ENCODE data around the gene KDSR. TPM values are rescaled to one million over a fixed set of nuclear protein-coding genes. Genes with fewer than 3 reads are reported as not detected.

KDSR gene
- total RNA-seq, 1 experiment from 2014 or later = 26.8 TPM

- no peaks in the 10 kb centered on the region for H3K4me1 ChIP-seq
- no peaks in the 10 kb centered on the region for H3K9me3 ChIP-seq
- DNase-seq = no peak
- CTCF ChIA-PET = no interaction called here
- no peaks in the 10 kb centered on the region for H3K36me3 ChIP-seq (ENCODE audit: control insufficient read depth, insufficient read depth, low read length)
- no peaks in the 10 kb centered on the region for H3K4me1 Mint-ChIP-seq (ENCODE audit: low read depth, unreplicated experiment)
- intact Hi-C loops (cut with micrococcal nuclease; ENCODE audit: unreplicated experiment) = no loop called here
- peaks cover 40% of the 10 kb centered on the region for H3K36me3 Mint-ChIP-seq (ENCODE audit: insufficient read depth, unreplicated experiment)
- H3K4me3 Mint-ChIP-seq (ENCODE audit: unreplicated experiment) = no peak overlapping the region
- H3K4me3 ChIP-seq (ENCODE audit: low read depth, low read length) = no peak overlapping the region
- no peaks in the 10 kb centered on the region for H3K9me3 Mint-ChIP-seq (ENCODE audit: unreplicated experiment)
- H3K27ac Mint-ChIP-seq (ENCODE audit: unreplicated experiment) = no peak overlapping the region
- TF ChIP-seq CTCF (IDR thresholded peaks at IDR 0.05; ENCODE audit: insufficient read depth in 1 of 2, low read depth in 1 of 2, low read length in 1 of 2, severe bottlenecking in 1 of 2, unreplicated experiment in 1 of 2) = no peak
- no peaks in the 10 kb centered on the region for H3K27me3 ChIP-seq (replicated peaks; ENCODE audit: control insufficient read depth, insufficient read depth, low read length)
- POLR2A ChIA-PET = no interaction called here
- BruUV-seq (replicated peaks) = no TSS peak
- H3K27me3 Mint-ChIP-seq (ENCODE audit: insufficient read depth, unreplicated experiment) = no peaks in the 10 kb centered on the region
Observed at GRCh38 chr18:63346031-63346430, 21.0 kb downstream of the KDSR start.

DNA sequence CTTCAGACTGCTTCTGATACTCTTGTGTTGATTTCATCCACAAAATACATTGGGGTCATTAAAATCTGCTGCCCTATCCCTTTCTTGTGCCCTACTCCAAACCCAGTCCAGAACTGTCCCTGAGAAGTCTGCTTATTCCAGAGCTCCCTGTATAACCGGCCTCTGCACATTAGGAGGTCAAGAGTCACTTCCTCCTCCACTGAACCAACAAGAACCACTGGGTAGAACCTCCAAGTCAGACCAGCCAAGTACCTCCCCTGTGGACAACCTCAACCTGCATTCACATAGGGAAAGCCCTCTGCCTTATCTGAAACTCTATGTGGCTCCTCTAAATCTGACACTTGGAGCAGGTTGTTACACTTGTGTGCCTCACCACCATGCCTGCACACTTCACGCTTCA, 22.1 kb downstream of the KDSR start:
- H3K27ac Mint-ChIP-seq (ENCODE audit: unreplicated experiment) = no peak overlapping the region
- Histone ChIP-seq H3K36me3 (ENCODE audit: control insufficient read depth, insufficient read depth, low read length) (no peaks in the 10 kb centered on the region), H3K9me3 (no peaks in the 10 kb centered on the region), H3K4me1 (no peaks in the 10 kb centered on the region), H3K4me3 (ENCODE audit: low read depth, low read length) (no peak overlapping the region), H3K27me3 (replicated peaks; ENCODE audit: control insufficient read depth, insufficient read depth, low read length) (no peaks in the 10 kb centered on the region)
- no peaks in the 10 kb centered on the region for H3K4me1 Mint-ChIP-seq (ENCODE audit: low read depth, unreplicated experiment)
- ChIA-PET CTCF (no interaction called here), POLR2A (no interaction called here)
- H3K9me3 Mint-ChIP-seq (ENCODE audit: unreplicated experiment) = no peaks in the 10 kb centered on the region
- no peak for DNase-seq
- no TSS peak for BruUV-seq (replicated peaks)
- H3K27me3 Mint-ChIP-seq (ENCODE audit: insufficient read depth, unreplicated experiment) = no peaks in the 10 kb centered on the region
- intact Hi-C loops (cut with micrococcal nuclease; ENCODE audit: unreplicated experiment) = loop anchor here (5.0 kb wide), 1 partner anchor 502 kb away; no protein-coding TSS in a partner anchor
- no peak overlapping the region for H3K4me3 Mint-ChIP-seq (ENCODE audit: unreplicated experiment)
- H3K36me3 Mint-ChIP-seq (ENCODE audit: insufficient read depth, unreplicated experiment) = peaks cover 46% of the 10 kb centered on the region
- no peak for TF ChIP-seq CTCF (IDR thresholded peaks at IDR 0.05; ENCODE audit: insufficient read depth in 1 of 2, low read depth in 1 of 2, low read length in 1 of 2, severe bottlenecking in 1 of 2, unreplicated experiment in 1 of 2)

GRCh38 chr18:63344263-63344662, 22.7 kb downstream of the KDSR start:
- Mint-ChIP-seq H3K27ac (ENCODE audit: unreplicated experiment) (no peak overlapping the region), H3K36me3 (ENCODE audit: insufficient read depth, unreplicated experiment) (peaks cover 47% of the 10 kb centered on the region)
- TF ChIP-seq CTCF (IDR thresholded peaks at IDR 0.05; ENCODE audit: insufficient read depth in 1 of 2, low read depth in 1 of 2, low read length in 1 of 2, severe bottlenecking in 1 of 2, unreplicated experiment in 1 of 2) = no peak

More at GRCh38 chr18:63344263-63344662, 22.7 kb downstream of the KDSR start:
- Mint-ChIP-seq H3K4me1 (ENCODE audit: low read depth, unreplicated experiment) (no peaks in the 10 kb centered on the region), H3K9me3 (ENCODE audit: unreplicated experiment) (no peaks in the 10 kb centered on the region), H3K27me3 (ENCODE audit: insufficient read depth, unreplicated experiment) (no peaks in the 10 kb centered on the region), H3K4me3 (ENCODE audit: unreplicated experiment) (no peak overlapping the region)
- Histone ChIP-seq H3K9me3 (no peaks in the 10 kb centered on the region), H3K36me3 (ENCODE audit: control insufficient read depth, insufficient read depth, low read length) (no peaks in the 10 kb centered on the region), H3K27me3 (replicated peaks; ENCODE audit: control insufficient read depth, insufficient read depth, low read length) (no peaks in the 10 kb centered on the region), H3K4me1 (no peaks in the 10 kb centered on the region), H3K4me3 (ENCODE audit: low read depth, low read length) (no peak overlapping the region)
- intact Hi-C loops (cut with micrococcal nuclease; ENCODE audit: unreplicated experiment) = loop anchor here (5.0 kb wide), 1 partner anchor 503 kb away; no protein-coding TSS in a partner anchor
- BruUV-seq (replicated peaks) = no TSS peak
- no peak for DNase-seq
- CTCF ChIA-PET = no interaction called here
- POLR2A ChIA-PET = no interaction called here
